Peyer's patch (tissue), 4 donors: ENCODE measurements around the gene SAV1.
"Not testable (repeated sequence)": the region's sequence is repeated elsewhere in the genome, so short reads cannot be mapped to it uniquely, and the experiment has no call there.

ENCODE experiments used
- POLR2A ChIP-seq, 2 donors: fragments of 450-650 bp; IDR thresholded peaks; one replicate each; pipeline ENCODE4 v1.5.1; 2017; ENCODE audit warnings: antibody characterized with exemption in 2 of 2, mild to moderate bottlenecking in 2 of 2, moderate library complexity in 2 of 2
- TF ChIP-seq, protein P1 (sequence below), 6 experiments: fragments of 450-650 bp in 4 of 6; fragments of 200-600 bp in 2 of 6; sonication (generic) in 1 of 6; IDR thresholded peaks; one replicate each; pipeline ENCODE4 v1.5.1; 2017 to 2019; ENCODE audit warnings: antibody characterized with exemption in 6 of 6, mild to moderate bottlenecking in 3 of 6, moderate library complexity in 1 of 6

DNA sequence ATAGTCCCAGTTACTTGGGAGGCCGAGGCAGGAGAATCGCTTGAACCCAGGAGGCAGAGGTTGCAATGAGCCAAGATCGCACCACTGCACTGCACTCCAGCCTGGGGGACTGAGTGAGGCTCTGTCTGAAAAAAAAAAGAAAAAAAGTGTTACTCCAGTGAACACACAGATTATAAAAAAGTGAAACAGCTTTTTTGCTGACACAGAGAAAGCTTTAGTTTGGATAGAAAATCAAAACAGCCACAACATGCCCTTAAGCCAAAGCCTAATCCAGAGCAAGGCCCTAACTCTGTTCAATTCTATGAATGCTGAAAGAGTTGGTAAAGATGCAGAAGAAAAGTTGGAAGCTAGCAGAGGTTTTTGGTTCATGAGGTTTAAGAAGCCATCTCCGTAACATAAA lies 43.2 kb downstream of the SAV1 start:
- TF ChIP-seq, protein P1, sequence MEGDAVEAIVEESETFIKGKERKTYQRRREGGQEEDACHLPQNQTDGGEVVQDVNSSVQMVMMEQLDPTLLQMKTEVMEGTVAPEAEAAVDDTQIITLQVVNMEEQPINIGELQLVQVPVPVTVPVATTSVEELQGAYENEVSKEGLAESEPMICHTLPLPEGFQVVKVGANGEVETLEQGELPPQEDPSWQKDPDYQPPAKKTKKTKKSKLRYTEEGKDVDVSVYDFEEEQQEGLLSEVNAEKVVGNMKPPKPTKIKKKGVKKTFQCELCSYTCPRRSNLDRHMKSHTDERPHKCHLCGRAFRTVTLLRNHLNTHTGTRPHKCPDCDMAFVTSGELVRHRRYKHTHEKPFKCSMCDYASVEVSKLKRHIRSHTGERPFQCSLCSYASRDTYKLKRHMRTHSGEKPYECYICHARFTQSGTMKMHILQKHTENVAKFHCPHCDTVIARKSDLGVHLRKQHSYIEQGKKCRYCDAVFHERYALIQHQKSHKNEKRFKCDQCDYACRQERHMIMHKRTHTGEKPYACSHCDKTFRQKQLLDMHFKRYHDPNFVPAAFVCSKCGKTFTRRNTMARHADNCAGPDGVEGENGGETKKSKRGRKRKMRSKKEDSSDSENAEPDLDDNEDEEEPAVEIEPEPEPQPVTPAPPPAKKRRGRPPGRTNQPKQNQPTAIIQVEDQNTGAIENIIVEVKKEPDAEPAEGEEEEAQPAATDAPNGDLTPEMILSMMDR (IDR thresholded peaks at IDR 0.05) = not testable (repeated sequence)
- not testable (repeated sequence) for TF ChIP-seq POLR2A (IDR thresholded peaks at IDR 0.05)
